Measurements from ENCODE around the gene IL2RA. TPM values are rescaled to one million over a fixed set of nuclear protein-coding genes. Genes with fewer than 3 reads are reported as not detected.

IL2RA gene
- total and polyA plus RNA-seq, 3 donors from 2014 or later: 0.62 to 1.0 TPM; not detected in 1

DNA sequence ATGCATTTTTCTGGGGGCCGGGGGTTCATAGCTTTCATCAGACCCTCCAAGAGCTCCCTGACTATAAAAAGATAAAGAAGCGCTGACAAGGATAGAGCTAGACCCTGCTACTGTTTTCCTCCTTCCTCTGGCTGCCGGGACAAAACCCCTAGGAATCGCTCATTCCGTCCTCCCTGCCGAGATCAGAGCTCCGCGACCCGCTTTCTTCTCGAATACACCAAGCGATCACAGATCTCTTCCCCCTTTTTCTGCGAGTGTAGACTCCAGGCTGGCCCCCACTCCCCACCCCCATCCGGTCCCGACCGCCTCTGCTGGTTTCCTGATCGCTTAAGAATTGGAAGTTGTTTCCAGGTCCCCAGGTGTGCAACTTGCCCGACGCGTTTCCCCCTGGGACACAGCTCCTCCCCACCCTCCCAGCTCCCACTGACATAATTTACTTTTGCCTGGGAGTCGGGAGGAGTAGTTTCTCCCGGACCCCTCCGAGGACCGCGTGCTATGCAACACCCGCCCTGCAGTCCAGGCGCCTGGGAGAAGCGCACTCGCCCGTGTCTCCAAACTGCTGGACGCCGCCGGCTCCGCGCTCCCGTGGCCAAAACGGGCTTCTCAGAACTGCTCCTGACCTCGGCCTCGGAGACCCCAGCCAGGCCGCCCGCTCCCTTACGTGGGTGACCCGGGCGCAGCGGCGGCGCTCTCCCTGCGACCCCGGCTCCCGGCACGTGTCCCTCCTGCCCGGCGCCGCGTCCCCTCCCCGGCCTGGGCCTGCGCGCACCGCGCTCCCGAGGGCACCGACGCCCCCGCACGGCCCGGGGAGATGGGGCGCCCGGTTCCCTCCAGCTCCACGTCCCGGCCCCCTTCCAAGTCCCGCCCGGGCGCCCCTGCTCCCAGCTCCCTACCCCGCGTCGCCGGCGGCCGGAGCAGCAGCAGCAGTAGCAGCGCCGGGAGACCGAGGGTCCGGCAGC lies 85.4 kb downstream of the IL2RA start:
- peak; percentile 47 for DNase-seq
- intact Hi-C loops (cut with DNase I; ENCODE audit: low total_unique reads): no loop called here
- peak overlapping the region; percentile 89 to 90 for H3K27ac ChIP-seq
- peaks cover 9% of the 10 kb centered on the region for H3K4me1 ChIP-seq
- H3K27me3 ChIP-seq: no peaks in the 10 kb centered on the region
- H3K9me3 ChIP-seq: no peaks in the 10 kb centered on the region
- H3K4me3 ChIP-seq: peak overlapping the region; percentile 81 to 89
- H3K36me3 ChIP-seq (ENCODE audit: low read depth, missing control alignments): no peaks in the 10 kb centered on the region
- 1 to 4% methylated on average over 28 to 53 of the region's 82 CpGs for WGBS, 2 donors
- TF ChIP-seq, protein P1, sequence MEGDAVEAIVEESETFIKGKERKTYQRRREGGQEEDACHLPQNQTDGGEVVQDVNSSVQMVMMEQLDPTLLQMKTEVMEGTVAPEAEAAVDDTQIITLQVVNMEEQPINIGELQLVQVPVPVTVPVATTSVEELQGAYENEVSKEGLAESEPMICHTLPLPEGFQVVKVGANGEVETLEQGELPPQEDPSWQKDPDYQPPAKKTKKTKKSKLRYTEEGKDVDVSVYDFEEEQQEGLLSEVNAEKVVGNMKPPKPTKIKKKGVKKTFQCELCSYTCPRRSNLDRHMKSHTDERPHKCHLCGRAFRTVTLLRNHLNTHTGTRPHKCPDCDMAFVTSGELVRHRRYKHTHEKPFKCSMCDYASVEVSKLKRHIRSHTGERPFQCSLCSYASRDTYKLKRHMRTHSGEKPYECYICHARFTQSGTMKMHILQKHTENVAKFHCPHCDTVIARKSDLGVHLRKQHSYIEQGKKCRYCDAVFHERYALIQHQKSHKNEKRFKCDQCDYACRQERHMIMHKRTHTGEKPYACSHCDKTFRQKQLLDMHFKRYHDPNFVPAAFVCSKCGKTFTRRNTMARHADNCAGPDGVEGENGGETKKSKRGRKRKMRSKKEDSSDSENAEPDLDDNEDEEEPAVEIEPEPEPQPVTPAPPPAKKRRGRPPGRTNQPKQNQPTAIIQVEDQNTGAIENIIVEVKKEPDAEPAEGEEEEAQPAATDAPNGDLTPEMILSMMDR (IDR thresholded peaks at IDR 0.05): no peak
- TF ChIP-seq POLR2A (IDR thresholded peaks at IDR 0.05): no peak

DNA sequence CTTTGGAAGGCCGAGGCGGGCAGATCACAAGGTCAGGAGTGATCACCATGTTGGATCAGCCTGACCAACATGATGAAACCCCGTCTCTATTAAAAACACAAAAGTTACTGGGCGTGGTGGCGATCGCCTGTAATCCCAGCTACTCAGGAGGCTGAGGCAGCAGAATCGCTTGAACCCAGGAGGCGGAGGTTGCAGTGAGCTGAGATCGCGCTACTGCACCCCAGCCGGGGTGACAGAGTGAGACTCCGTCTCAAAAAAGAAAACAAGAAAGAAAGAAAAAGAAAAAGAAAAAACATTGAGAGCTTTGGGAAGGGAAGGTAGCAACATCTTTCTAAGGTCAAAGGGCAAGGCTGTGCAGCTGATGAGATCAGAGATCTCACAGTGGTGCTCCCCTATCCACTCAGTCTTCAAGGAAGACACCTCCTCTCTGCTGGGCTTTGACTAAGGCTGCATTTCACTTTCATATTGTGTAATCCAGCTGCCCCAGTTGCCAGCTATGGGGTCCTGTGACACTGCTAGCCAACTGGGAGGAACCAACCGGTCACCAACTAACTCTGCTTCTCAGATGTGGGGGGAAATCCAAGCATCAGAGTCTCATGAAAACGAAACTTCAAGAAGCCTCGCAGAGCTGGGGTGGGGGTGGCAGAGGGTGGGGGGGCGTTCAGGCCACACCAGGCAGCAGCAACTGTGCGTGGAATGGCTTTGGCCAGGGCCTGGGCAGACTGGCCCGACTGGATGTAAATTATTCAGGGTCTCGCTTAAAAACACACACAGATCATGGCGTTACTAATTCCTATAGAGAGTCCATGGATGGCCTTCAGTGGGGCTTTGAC lies 86.3 kb downstream of the IL2RA start:
- Histone ChIP-seq H3K4me3 (peak overlapping the region; percentile 81 to 89), H3K36me3 (ENCODE audit: low read depth, missing control alignments) (no peaks in the 10 kb centered on the region), H3K27ac (peak overlapping the region; percentile 89 to 90), H3K27me3 (no peaks in the 10 kb centered on the region), H3K4me1 (peaks cover 3% of the 10 kb centered on the region), H3K9me3 (no peaks in the 10 kb centered on the region)
- DNase-seq: peak; percentile 54
- WGBS, 2 donors: 60 to 70% methylated on average over 20 of the region's 20 CpGs
- intact Hi-C loops (cut with DNase I; ENCODE audit: low total_unique reads): no loop called here
- TF ChIP-seq, protein P1 (IDR thresholded peaks at IDR 0.05): no peak
- TF ChIP-seq POLR2A (IDR thresholded peaks at IDR 0.05): no peak

DNA sequence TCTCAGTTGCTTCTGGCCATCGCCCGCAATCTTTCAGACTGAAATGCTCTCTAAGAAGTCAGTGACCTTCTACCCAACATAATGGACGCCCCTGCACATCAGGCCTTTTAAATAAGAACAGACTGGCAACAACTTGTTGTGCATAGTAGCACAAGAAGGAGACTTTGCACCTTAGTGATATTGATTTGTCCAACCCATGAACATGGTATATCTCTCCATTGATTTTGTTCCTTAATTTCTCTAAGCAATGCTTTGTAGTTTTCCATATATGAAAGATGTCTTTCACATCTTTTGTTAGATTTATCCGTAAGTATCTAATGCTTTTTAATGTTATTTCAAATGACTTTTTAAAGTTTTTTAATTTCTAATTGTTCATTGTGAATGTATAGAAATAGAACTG lies 89.1 kb downstream of the IL2RA start:
- TF ChIP-seq POLR2A (IDR thresholded peaks at IDR 0.05): no peak
- TF ChIP-seq, protein P1 (IDR thresholded peaks at IDR 0.05): no peak
- Histone ChIP-seq H3K4me3 (no peak overlapping the region), H3K27ac (no peak overlapping the region), H3K36me3 (ENCODE audit: low read depth, missing control alignments) (no peaks in the 10 kb centered on the region), H3K4me1 (no peaks in the 10 kb centered on the region), H3K9me3 (no peaks in the 10 kb centered on the region), H3K27me3 (no peaks in the 10 kb centered on the region)
- no peak for DNase-seq
- WGBS, 2 donors: 74 to 97% methylated on average over 4 of the region's 4 CpGs
- intact Hi-C loops (cut with DNase I; ENCODE audit: low total_unique reads): no loop called here

DNA sequence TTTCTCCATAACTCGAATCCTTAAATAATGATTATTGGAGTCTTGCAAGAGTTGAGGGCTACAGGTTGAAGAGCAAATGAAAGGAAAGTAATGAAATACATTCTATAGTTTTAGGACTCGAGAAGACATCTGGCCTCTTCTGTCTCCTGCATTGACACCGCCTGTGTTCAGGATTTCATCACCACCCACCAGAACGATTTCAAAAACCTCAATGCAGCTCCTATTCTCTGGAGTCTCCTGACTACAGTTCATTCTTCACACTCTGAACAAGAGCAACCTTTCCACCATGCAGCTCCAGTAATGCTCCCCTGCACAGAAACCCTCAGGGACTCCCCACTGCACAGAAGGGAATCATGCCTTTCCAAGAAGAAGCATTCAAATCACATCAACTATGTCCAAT lies 90.3 kb downstream of the IL2RA start:
- no peak for DNase-seq
- no peaks in the 10 kb centered on the region for H3K36me3 ChIP-seq (ENCODE audit: low read depth, missing control alignments)
- WGBS, 2 donors: 71 to 72% methylated on average over 4 of the region's 4 CpGs
- intact Hi-C loops (cut with DNase I; ENCODE audit: low total_unique reads): no loop called here
- no peak overlapping the region for H3K4me3 ChIP-seq
- no peaks in the 10 kb centered on the region for H3K4me1 ChIP-seq
- no peak for TF ChIP-seq POLR2A (IDR thresholded peaks at IDR 0.05)
- TF ChIP-seq, protein P1 (IDR thresholded peaks at IDR 0.05): no peak
- no peaks in the 10 kb centered on the region for H3K27me3 ChIP-seq
- H3K9me3 ChIP-seq: no peaks in the 10 kb centered on the region
- H3K27ac ChIP-seq: peak overlapping the region in 1 of 2 donors; percentile 50

Data from testis (tissue), 3 donors.